ENCODE results near the gene KSR1. TPM values are rescaled to one million over a fixed set of nuclear protein-coding genes. Genes with fewer than 3 reads are reported as not detected.

Gene KSR1
- total RNA-seq, 2 donors from 2014 or later, result 33.7 to 46.3 TPM

DNA sequence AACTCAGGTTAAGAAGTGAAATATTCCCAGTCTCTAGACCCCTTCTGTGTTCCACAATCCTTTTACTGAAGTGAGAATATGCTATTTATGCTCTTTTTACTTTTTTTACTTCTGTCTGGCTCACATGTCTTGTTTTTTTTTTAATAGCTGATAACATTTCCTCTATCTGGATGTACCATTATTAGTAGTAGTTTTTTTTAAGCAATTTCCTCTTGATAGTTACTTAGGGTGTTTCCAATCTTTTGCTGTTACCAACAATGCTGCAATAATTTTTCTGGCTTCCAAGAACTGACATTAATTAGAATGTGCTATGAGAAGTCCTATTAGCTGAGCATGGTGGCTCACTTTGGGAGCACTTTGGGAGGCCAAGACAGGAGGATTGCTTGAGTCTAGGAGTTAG, 32.0 kb downstream of the KSR1 start:
- Histone ChIP-seq H3K9me3 (ENCODE audit: control insufficient read depth, low read length) (no peaks in the 10 kb centered on the region), H3K27me3 (ENCODE audit: control insufficient read depth, insufficient read depth, low read length, poor library complexity, severe bottlenecking) (no peaks in the 10 kb centered on the region), H3K9ac (ENCODE audit: extremely low read depth, low read length, poor library complexity, severe bottlenecking) (no peak overlapping the region), H3K4me1 (ENCODE audit: control insufficient read depth, insufficient read depth, low read length) (peaks cover 16% of the 10 kb centered on the region), H3K27ac (ENCODE audit: low read depth, low read length) (no peak overlapping the region), H3K36me3 (ENCODE audit: control insufficient read depth, insufficient read depth, low read length) (peaks cover 7% of the 10 kb centered on the region), H3K4me3 (ENCODE audit: low read length) (no peak overlapping the region)
- H3K27me3 Mint-ChIP-seq (ENCODE audit: insufficient read depth), result no peaks in the 10 kb centered on the region
- peaks cover 13% of the 10 kb centered on the region for H3K36me3 Mint-ChIP-seq (ENCODE audit: low read depth)
- no peak overlapping the region for H3K27ac Mint-ChIP-seq
- H3K9me3 Mint-ChIP-seq, result peaks cover 7% of the 10 kb centered on the region
- H3K4me3 Mint-ChIP-seq, result no peak overlapping the region
- DNase-seq, result no peak
- peaks cover 34% of the 10 kb centered on the region for H3K4me1 Mint-ChIP-seq
- TF ChIP-seq, protein P1, sequence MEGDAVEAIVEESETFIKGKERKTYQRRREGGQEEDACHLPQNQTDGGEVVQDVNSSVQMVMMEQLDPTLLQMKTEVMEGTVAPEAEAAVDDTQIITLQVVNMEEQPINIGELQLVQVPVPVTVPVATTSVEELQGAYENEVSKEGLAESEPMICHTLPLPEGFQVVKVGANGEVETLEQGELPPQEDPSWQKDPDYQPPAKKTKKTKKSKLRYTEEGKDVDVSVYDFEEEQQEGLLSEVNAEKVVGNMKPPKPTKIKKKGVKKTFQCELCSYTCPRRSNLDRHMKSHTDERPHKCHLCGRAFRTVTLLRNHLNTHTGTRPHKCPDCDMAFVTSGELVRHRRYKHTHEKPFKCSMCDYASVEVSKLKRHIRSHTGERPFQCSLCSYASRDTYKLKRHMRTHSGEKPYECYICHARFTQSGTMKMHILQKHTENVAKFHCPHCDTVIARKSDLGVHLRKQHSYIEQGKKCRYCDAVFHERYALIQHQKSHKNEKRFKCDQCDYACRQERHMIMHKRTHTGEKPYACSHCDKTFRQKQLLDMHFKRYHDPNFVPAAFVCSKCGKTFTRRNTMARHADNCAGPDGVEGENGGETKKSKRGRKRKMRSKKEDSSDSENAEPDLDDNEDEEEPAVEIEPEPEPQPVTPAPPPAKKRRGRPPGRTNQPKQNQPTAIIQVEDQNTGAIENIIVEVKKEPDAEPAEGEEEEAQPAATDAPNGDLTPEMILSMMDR (conservative IDR thresholded peaks at IDR 0.05), result no peak

DNA sequence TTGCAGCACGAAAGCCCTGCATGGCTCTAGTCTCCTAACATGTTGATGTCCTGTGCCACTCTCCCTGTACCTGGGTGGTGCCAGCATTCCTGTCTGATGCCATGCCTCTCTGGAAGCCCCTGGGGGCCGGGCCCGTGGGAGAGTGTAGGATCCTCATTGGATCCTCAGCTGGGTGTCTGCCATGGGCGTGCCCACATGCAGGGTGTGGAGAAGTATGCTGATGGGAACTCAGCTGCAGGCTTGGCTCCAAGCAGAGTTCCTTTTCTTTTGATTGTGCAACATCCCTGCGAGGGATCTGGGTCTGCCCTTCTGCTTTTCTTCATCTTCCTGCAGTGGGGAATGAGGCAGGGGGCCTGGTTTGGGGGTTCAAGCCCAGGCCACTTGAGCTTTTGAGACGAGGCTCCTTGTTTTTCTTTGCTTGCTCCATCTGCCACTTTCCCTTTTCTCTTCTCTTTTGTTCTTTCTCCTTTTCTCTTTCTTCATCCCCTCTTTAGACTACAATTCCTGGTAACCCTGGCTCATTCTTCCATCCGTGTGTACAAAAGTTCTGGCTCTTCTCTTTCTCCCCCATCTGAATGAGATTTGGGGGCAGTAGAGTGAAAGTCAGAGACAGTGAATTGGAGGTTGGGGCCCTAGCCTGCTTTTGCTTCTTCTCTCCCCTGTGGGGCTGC, 32.9 kb downstream of the KSR1 start:
- H3K4me1 ChIP-seq (ENCODE audit: control insufficient read depth, insufficient read depth, low read length), result peaks cover 16% of the 10 kb centered on the region
- TF ChIP-seq, protein P1 (conservative IDR thresholded peaks at IDR 0.05), result no peak
- 68 to 76% methylated on average over 2 to 7 of the region's 7 CpGs for WGBS, 2 experiments (ENCODE audit: insufficient coverage in 1 of 2, insufficient read length in 1 of 2)
- DNase-seq, result peak; percentile 70
- H3K27me3 Mint-ChIP-seq (ENCODE audit: insufficient read depth), result no peaks in the 10 kb centered on the region
- H3K4me3 Mint-ChIP-seq, result no peak overlapping the region
- H3K4me1 Mint-ChIP-seq, result peaks cover 43% of the 10 kb centered on the region
- H3K9me3 Mint-ChIP-seq, result peaks cover 7% of the 10 kb centered on the region
- H3K27ac Mint-ChIP-seq, result no peak overlapping the region
- H3K9me3 ChIP-seq (ENCODE audit: control insufficient read depth, low read length), result no peaks in the 10 kb centered on the region
- no peaks in the 10 kb centered on the region for H3K27me3 ChIP-seq (ENCODE audit: control insufficient read depth, insufficient read depth, low read length, poor library complexity, severe bottlenecking)
- H3K36me3 ChIP-seq (ENCODE audit: control insufficient read depth, insufficient read depth, low read length), result peaks cover 7% of the 10 kb centered on the region
- H3K9ac ChIP-seq (ENCODE audit: extremely low read depth, low read length, poor library complexity, severe bottlenecking), result no peak overlapping the region
- H3K4me3 ChIP-seq (ENCODE audit: low read length), result no peak overlapping the region
- H3K36me3 Mint-ChIP-seq (ENCODE audit: low read depth), result peaks cover 13% of the 10 kb centered on the region
- H3K27ac ChIP-seq (ENCODE audit: low read depth, low read length), result no peak overlapping the region

DNA sequence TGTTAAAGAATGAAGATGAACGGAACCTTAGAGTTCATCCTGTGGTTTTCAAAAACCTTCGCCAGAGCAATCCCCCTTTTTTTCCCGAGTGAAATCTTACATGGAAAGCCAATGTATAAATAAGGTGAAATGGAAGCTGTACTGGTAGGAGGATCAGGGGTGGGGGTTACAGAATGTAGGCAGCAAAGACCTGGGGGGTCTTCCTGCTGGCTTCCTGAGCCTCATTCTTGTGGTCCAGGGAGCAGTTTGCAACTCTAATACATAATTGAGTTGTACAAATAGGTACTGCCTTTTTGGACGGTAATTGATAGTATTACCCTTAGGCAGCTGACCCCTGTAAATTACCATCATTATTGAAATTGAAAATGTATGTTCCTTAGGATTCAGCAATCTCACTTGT, 34.1 kb downstream of the KSR1 start:
- no peak for DNase-seq
- Mint-ChIP-seq H3K27ac (no peak overlapping the region), H3K36me3 (ENCODE audit: low read depth) (peaks cover 13% of the 10 kb centered on the region), H3K9me3 (peaks cover 7% of the 10 kb centered on the region), H3K27me3 (ENCODE audit: insufficient read depth) (no peaks in the 10 kb centered on the region), H3K4me3 (no peak overlapping the region), H3K4me1 (peaks cover 48% of the 10 kb centered on the region)
- 87 to 100% methylated on average over 1 to 4 of the region's 4 CpGs for WGBS, 2 experiments (ENCODE audit: insufficient coverage in 1 of 2, insufficient read length in 1 of 2)
- no peak overlapping the region for H3K9ac ChIP-seq (ENCODE audit: extremely low read depth, low read length, poor library complexity, severe bottlenecking)
- H3K4me3 ChIP-seq (ENCODE audit: low read length), result no peak overlapping the region
- peaks cover 7% of the 10 kb centered on the region for H3K36me3 ChIP-seq (ENCODE audit: control insufficient read depth, insufficient read depth, low read length)
- no peaks in the 10 kb centered on the region for H3K9me3 ChIP-seq (ENCODE audit: control insufficient read depth, low read length)
- H3K27ac ChIP-seq (ENCODE audit: low read depth, low read length), result no peak overlapping the region
- no peaks in the 10 kb centered on the region for H3K27me3 ChIP-seq (ENCODE audit: control insufficient read depth, insufficient read depth, low read length, poor library complexity, severe bottlenecking)
- TF ChIP-seq, protein P1 (conservative IDR thresholded peaks at IDR 0.05), result no peak
- peaks cover 16% of the 10 kb centered on the region for H3K4me1 ChIP-seq (ENCODE audit: control insufficient read depth, insufficient read depth, low read length)
